Muscle of leg (tissue), 11 donors: ENCODE results near the gene GFOD1. TPM values are rescaled to one million over a fixed set of nuclear protein-coding genes. Genes with fewer than 3 reads are reported as not detected.
A peak's percentile ranks its signal among the peaks of the same experiment; 100 is the strongest.

Experiments
- DNase-seq: peaks from one replicate; pipeline ENCODE4 v3.0.0; 2013
- H3K27ac ChIP-seq: one replicate; pipeline ENCODE4 v1.5.1; 2013; ENCODE audit warnings: mild to moderate bottlenecking, low read length, control low read depth
- H3K27me3 ChIP-seq: one replicate; pipeline ENCODE4 v1.6.1; 2013; ENCODE audit warnings: low read length; ENCODE audit not compliant: control insufficient read depth, insufficient read depth
- H3K36me3 ChIP-seq: one replicate; pipeline ENCODE4 v1.6.1; 2013; ENCODE audit warnings: low read length; ENCODE audit not compliant: control insufficient read depth, insufficient read depth
- H3K4me1 ChIP-seq: one replicate; pipeline ENCODE4 v1.6.1; 2013; ENCODE audit warnings: low read length; ENCODE audit not compliant: control insufficient read depth, insufficient read depth
- H3K4me3 ChIP-seq: one replicate; pipeline ENCODE4 v1.5.1; 2013; ENCODE audit warnings: low read length, control low read depth
- H3K9me3 ChIP-seq: replicated peaks from 2 replicates; pipeline ENCODE4 v1.6.1; 2013; ENCODE audit warnings: low read depth, low read length; ENCODE audit not compliant: control insufficient read depth
- WGBS: methylation state at CpG from one replicate; pipeline ENCODE4 v1.1.5; 2013; ENCODE audit warnings: missing lambda C conversion rate; ENCODE audit not compliant: insufficient coverage; 5-methylcytosine and 5-hydroxymethylcytosine counted together
- polyA plus RNA-seq, 8 donors: library from polyadenylated mRNA; unstranded; fragments of 120-200 nt; gene quantifications; one replicate each; pipeline versions ENCODE4 v1.2.1 to v1.2.3, GENCODE V29; 2013; ENCODE audit warnings: inconsistent platforms in 1 of 8, low replicate concordance in 1 of 8; ENCODE audit not compliant: insufficient read length in 8 of 8, insufficient read depth in 1 of 8
- total RNA-seq: library from RNA; stranded (reverse); fragments of 120-200 nt; gene quantifications from one replicate; pipeline ENCODE4 v1.2.4, GENCODE V29; 2013

GFOD1 gene
- total and polyA plus RNA-seq, 9 donors: 2.1 to 4.1 (median 2.6) TPM

DNA sequence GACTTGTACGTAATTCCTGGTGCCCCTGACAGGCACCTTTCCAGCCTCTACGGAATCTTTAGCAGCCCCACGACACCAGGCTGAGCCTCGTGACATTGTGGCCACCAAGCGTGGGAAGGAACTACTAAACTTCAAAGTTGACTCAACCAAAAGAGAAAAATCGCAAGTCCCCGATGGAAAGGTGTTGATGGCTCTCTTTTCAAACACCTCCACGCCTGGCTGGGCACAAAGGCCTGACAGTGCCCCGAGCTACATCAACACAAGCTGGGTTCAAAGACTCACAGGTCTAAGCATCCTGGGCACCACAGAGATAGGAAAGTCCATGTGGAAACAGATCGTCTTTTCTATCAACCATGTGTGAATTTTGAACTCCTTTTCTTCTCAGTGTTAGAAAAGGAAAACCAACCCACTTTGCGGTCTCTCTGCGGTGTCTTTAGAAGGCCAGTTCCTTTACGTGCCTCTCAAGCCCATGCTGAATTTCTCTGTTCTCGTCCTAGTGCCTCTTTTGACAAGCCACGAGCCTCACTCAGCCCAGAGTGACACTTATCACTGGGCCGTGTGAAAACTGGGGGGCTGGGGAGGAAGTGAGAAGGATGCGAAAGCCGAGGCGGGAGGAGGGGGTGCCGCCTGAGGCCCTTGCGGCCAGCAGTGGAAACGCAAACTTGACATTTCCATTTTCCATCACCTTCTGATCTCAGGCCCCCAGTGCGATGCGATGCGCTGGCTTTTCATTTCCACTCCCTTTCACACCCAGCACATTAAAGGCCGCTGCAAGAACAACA lies 59.4 kb downstream of the GFOD1 start:
- Histone ChIP-seq H3K36me3 (no peaks in the 10 kb centered on the region), H3K9me3 (no peaks in the 10 kb centered on the region), H3K27me3 (peaks cover 2% of the 10 kb centered on the region), H3K27ac (no peak overlapping the region), H3K4me3 (no peak overlapping the region), H3K4me1 (peaks cover 22% of the 10 kb centered on the region)
- 55% methylated on average over 16 of the region's 26 CpGs for WGBS
- DNase-seq: peak; percentile 44

DNA sequence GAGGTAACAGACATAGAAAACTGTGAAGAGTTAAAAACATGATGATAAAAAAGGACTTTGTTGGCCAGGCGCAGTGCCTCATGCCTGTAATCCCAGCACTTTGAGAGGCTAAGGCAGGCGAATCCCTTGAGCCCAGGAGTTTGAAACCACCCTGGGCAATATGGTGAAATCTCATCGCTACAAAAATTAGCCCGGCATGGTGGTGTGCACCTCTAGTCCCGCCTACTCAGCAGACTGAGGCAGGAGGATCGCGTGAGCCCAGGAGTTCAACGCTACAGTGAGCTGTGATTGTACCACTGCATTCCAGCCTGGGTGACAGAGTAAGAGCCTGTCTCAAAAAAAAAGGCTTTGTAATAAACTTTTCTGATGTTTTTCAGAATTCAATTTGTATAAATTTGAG lies 60.1 kb downstream of the GFOD1 start:
- H3K27ac ChIP-seq: no peak overlapping the region
- 48% methylated on average over 8 of the region's 8 CpGs for WGBS
- peaks cover 28% of the 10 kb centered on the region for H3K4me1 ChIP-seq

DNA sequence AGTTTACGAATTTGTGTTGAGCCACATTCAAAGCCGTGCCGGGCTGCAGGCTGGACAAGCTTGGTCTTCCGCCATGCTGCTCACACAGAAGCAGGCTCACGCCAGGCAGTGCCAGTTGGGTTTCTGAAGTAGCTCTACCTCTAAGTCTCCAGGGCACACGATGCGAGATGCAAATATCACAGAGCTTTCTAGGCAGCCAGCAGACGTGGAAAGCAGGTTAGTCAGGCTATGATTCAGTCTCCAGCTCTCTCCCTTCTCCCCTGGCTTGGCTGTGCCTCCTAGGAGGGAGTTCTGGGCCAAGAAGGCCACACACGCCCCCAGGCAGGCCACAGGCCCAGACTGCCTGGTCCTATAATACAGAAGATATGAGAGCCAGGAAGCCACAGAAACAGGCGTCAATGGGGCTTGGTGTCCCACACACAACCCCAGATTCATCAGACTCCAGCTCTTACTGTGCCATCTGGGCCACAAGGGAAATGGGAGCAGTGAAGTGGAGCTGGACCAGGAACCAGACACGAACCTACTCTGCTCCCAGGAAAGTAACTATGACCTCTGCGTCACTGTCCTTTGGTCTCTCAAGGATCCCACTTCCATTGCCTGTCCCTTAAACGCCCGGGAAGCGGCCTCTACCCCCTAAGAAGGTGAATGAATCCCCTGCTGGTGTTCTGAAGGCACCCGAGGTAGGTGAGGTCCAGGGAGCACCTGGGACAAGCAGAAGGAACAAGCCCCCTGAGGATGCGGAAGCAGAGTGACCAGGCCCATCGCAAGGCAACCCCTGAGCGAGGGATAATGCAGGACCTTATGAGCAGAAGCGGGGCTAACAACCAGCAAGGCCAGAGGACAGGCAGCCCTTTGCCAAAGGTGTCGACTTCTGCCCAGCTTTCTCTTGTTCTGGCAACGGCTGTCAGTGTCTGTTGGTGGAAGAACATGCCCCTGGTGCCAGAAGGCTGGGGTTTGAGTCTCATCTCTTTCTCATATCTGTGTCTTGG lies 61.2 kb downstream of the GFOD1 start:
- 81% methylated on average over 16 of the region's 22 CpGs for WGBS
- H3K9me3 ChIP-seq: no peaks in the 10 kb centered on the region
- H3K27me3 ChIP-seq: peaks cover 2% of the 10 kb centered on the region
- no peak for DNase-seq
- H3K4me3 ChIP-seq: no peak overlapping the region
- no peak overlapping the region for H3K27ac ChIP-seq
- peaks cover 35% of the 10 kb centered on the region for H3K4me1 ChIP-seq
- no peaks in the 10 kb centered on the region for H3K36me3 ChIP-seq

More for the DNA sequence above, 60.1 kb downstream of the GFOD1 start:
- H3K36me3 ChIP-seq: no peaks in the 10 kb centered on the region
- no peaks in the 10 kb centered on the region for H3K9me3 ChIP-seq
- H3K27me3 ChIP-seq: peaks cover 2% of the 10 kb centered on the region
- no peak overlapping the region for H3K4me3 ChIP-seq
- no peak for DNase-seq

DNA sequence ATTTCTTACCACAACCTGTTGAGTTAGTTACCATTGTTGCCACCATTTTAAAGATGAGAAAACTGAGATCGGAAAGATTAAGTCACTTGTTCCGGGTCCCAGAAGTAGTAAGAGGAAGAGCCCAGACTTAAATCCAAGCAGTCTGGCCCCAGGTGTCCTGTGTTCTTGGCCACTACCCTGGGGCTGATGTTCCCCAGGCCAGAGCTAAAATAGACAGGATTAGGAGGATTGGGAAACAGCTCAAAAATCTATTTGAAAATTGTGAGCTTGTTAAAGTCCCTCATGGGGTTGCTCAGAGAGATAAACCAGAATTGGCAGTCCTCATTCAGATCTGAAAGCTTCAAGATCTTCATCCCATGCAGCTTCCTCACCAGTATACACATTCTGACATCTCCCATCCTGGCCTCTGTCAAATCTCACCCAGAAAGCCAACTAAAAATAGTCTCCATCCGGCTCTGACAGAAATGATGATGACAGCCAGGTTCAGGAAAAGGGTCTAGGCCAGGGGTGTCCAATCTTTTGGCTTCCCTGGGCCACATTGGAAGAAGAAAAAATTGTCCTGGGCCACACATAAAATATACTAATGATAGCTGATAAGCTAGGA lies 62.0 kb downstream of the GFOD1 start:
- DNase-seq: no peak
- Histone ChIP-seq H3K9me3 (no peaks in the 10 kb centered on the region), H3K36me3 (no peaks in the 10 kb centered on the region), H3K27me3 (peaks cover 2% of the 10 kb centered on the region), H3K4me1 (peaks cover 37% of the 10 kb centered on the region), H3K4me3 (no peak overlapping the region), H3K27ac (no peak overlapping the region)
- WGBS: 42% methylated on average over 2 of the region's 3 CpGs

DNA sequence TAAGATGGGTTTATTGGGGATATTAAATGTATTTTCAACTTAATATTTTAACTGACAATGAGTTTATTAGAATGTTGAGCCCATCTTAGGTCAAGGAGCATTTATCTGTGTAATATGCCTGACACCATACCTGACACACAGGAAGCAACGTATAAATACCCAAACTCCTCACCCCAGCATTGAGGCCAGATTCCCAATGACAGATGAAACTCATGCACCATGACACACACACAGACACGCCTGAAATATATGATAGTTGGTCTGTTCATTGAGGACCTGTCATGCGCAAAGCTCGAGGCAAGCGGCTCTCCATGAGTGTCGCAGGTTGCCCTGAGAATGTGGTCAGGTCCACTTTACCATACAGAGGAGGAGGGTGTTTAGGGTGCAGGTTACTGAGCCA lies 64.1 kb downstream of the GFOD1 start:
- no CpG with 5 or more reads among the region's 6 CpGs for WGBS
- Histone ChIP-seq H3K27me3 (no peaks in the 10 kb centered on the region), H3K36me3 (no peaks in the 10 kb centered on the region), H3K27ac (peak overlapping the region; percentile 65), H3K9me3 (no peaks in the 10 kb centered on the region), H3K4me3 (no peak overlapping the region), H3K4me1 (peaks cover 43% of the 10 kb centered on the region)
- no peak for DNase-seq

DNA sequence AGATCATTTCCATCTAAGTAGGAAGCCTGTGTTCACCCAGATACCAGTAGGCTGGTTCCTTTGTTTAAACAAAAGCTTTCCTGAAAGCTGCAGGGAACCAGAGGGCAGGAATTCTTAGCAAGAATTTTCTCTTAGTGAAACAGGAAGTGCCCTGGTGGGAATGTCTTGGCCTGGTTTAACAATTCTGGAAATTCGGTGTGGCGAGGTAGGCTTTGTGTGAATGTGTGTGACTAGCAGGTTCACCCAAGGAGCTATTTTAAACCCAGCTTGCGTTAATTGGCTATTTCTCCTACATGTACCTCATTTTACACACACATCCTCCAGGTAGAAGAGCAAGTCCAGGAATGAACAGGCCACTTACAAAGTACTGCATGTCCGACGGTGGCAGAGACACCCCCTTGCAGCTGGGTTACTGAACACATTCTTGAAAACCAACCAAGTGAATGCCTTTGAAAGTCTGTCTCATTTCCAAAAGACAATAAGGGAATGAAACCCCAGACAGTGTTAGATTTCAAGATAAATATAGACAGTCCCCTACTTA lies 64.6 kb downstream of the GFOD1 start:
- DNase-seq: no peak
- Histone ChIP-seq H3K36me3 (no peaks in the 10 kb centered on the region), H3K27me3 (no peaks in the 10 kb centered on the region), H3K4me1 (peaks cover 43% of the 10 kb centered on the region), H3K27ac (peak overlapping the region; percentile 65), H3K4me3 (no peak overlapping the region), H3K9me3 (no peaks in the 10 kb centered on the region)
- 71% methylated on average over 1 of the region's 5 CpGs for WGBS

DNA sequence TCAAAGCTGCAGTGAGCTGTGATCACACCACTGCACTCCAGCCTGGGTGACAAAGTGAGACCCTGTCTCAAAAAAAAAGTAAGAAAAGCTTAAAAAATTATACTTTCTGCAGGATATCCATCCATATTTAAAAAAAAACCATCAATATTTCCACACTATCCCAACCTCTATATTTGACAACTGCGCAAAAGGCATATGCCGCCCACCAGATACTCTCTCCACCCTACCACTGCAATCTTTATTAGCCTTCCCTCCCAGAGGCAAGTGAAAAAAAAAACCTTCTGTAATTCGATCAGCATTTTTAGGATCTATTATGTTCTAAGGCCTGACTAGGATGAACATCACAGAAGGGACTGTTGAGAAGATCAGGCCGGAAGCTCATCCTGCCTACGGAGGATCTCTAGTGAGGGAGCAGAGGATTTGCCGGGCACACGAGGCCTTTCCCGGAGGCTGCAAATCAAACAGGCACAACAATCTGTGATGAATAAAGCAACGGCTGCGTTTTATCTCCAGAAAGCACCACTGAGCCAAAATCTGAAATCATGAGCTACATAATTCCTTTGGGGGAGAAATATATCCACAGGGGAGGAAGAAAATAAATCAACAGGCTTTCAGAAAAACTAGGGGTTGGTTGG lies 65.9 kb downstream of the GFOD1 start:
- Histone ChIP-seq H3K4me1 (peaks cover 43% of the 10 kb centered on the region), H3K9me3 (no peaks in the 10 kb centered on the region), H3K4me3 (no peak overlapping the region), H3K27me3 (no peaks in the 10 kb centered on the region), H3K27ac (peak overlapping the region; percentile 44), H3K36me3 (no peaks in the 10 kb centered on the region)
- 100% methylated on average over 1 of the region's 10 CpGs for WGBS
- no peak for DNase-seq

DNA sequence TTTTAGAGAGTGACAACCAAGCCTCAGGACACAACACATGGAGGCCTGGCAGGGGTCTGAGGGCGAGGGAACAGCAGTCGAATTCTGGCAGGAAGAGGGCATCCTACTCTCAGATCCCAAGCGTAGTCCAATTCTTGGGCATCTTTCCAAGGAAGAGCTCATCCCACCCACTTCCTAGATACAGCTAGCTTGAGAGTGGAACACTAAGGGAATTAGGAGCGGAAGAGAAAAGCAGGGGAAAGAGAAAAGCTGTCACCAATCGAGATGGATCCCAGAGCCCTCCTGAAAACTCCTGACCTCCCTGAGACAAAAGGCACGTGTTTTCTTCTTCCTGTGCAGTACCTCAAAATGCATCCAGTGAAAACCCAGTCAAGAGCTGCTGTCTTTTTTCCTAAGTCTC lies 67.1 kb downstream of the GFOD1 start:
- 17% methylated on average over 1 of the region's 6 CpGs for WGBS
- H3K4me3 ChIP-seq: no peak overlapping the region
- H3K9me3 ChIP-seq: no peaks in the 10 kb centered on the region
- H3K27ac ChIP-seq: peak overlapping the region; percentile 9
- peaks cover 34% of the 10 kb centered on the region for H3K4me1 ChIP-seq
- H3K36me3 ChIP-seq: no peaks in the 10 kb centered on the region
- no peaks in the 10 kb centered on the region for H3K27me3 ChIP-seq
- peak; percentile 69 for DNase-seq

DNA sequence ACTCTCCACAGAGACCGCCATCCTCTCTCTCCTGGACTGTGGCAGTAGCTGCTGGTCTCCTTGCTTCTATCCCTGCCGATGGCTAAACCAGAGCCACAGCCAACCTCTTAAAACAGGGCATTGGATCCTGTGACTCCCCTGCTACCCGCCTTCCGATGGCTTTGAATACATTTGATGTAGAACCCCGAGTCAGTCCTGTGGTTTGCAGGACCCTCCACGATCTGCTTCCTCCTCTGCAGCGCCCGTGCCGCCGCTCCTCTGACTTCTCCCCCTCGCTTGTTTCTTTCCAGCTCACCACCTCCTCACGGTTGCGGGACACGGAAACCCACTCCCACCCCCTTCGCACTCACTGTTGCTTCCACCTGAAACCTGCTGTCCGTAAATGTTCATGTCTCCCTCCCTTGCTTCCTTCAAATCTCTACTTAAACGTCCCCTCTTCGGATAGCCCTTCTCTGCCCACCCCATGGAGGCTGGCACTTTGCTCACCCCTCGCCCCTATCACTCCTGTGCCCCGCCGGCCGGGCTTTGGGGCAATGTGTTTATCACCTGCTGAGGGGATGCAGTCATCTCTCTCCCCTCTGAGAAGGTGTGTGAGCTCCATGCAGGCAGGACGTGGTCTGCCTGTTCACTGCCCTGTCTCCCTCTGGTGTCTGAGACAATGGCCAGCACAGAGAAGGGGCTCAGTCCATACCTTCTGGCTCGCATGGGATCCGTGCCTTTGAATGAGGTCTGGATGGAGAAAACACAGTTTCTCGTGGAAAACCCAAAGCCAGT lies 67.8 kb downstream of the GFOD1 start:
- Histone ChIP-seq H3K27ac (peak overlapping the region; percentile 9), H3K27me3 (no peaks in the 10 kb centered on the region), H3K4me3 (no peak overlapping the region), H3K9me3 (no peaks in the 10 kb centered on the region), H3K4me1 (peaks cover 32% of the 10 kb centered on the region), H3K36me3 (no peaks in the 10 kb centered on the region)
- 84% methylated on average over 24 of the region's 26 CpGs for WGBS
- DNase-seq: no peak
